ENCODE data around the gene OR10A2.

Gene OR10A2, protein sequence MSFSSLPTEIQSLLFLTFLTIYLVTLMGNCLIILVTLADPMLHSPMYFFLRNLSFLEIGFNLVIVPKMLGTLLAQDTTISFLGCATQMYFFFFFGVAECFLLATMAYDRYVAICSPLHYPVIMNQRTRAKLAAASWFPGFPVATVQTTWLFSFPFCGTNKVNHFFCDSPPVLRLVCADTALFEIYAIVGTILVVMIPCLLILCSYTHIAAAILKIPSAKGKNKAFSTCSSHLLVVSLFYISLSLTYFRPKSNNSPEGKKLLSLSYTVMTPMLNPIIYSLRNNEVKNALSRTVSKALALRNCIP
- 0 to 0.10 (median 0) reads per million in 9 experiments for total RNA-seq

DNA sequence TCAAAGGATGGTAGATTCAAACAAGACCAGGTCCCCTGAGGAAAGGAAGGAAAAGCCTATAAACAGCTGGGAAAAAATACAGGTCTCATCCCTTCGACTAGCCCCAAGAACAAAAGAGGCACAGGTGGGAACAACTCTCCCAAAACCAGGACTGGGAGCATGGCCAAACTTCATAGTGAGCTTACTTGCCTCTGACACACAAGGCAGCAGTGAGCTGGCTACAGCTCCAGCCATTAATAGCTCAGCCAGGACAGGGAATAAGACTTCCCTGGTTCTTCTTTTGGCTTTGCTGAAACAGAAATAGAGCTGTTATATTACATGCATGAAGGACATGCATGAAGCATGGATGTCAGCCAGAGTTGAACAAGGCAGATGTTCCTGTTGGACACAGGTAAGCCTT lies at the start of gene OR10A2:
OR10A2 (plus strand) TSS at position 97 of the 400 bp plus-strand sequence. CDS start 6,698 bp downstream, outside the sequence.
- Mint-ChIP-seq H3K36me3 (ENCODE audit: insufficient read depth) (no peaks in the 10 kb centered on the region), H3K4me3 (no peak within 1 kb of the TSS), H3K27me3 (peaks cover 12 to 41% of the 10 kb centered on the region in 2 donors), H3K27ac (no peak within 1 kb of the TSS), H3K9me3 (peaks cover 0 to 7% of the 10 kb centered on the region in 2 donors), H3K4me1 (ENCODE audit: low read depth in 2 of 2) (no peaks in the 10 kb centered on the region)
- ATAC-seq (replicated peaks) (no peak), DNase-seq (no peak)

- Mint-ChIP-seq H3K27ac (no peak overlapping the region), H3K4me1 (ENCODE audit: low read depth in 2 of 2) (no peaks in the 10 kb centered on the region), H3K27me3 (peaks cover 47 to 55% of the 10 kb centered on the region in 2 donors), H3K9me3 (no peaks in the 10 kb centered on the region), H3K36me3 (ENCODE audit: insufficient read depth) (no peaks in the 10 kb centered on the region), H3K4me3 (no peak overlapping the region)
- DNase-seq (no peak), ATAC-seq (replicated peaks) (no peak)
Observed at GRCh38 chr11:6813656-6814055, 49.2 kb upstream of the OR10A2 start.

- no peaks in the 10 kb centered on the region for H3K36me3 Mint-ChIP-seq (ENCODE audit: insufficient read depth)
- peaks cover 33 to 51% of the 10 kb centered on the region in 2 donors for H3K27me3 Mint-ChIP-seq
- DNase-seq (no peak), ATAC-seq (replicated peaks) (no peak)
- no peaks in the 10 kb centered on the region for H3K4me1 Mint-ChIP-seq (ENCODE audit: low read depth in 2 of 2)
- peaks cover 0 to 3% of the 10 kb centered on the region in 2 donors for H3K9me3 Mint-ChIP-seq
- H3K4me3 Mint-ChIP-seq: no peak overlapping the region
- no peak overlapping the region for H3K27ac Mint-ChIP-seq
Observed at GRCh38 chr11:6817694-6818093, 45.2 kb upstream of the OR10A2 start.

DNA sequence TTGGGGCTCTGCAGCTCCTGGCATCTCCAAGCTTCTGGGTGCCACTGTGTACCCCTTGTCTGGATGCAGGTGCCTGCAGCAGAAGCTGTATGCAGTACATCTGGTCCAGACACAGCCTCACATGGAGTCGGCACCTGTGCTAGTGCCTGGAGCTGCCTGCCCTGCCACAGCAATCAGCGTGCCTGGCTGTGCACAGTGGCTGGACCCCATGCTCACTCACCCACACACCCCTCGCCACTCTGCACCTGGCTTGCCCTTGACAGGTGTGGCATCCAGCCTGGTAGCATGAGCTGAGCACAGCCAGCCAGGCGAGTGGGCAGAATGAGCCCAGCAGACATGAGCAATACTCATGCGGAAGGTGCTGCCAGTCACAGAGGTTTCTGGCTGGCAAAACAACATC lies 43.9 kb upstream of the OR10A2 start:
- ATAC-seq (replicated peaks) (no peak), DNase-seq (no peak)
- Mint-ChIP-seq H3K9me3 (peaks cover 0 to 3% of the 10 kb centered on the region in 2 donors), H3K36me3 (ENCODE audit: insufficient read depth) (no peaks in the 10 kb centered on the region), H3K27ac (no peak overlapping the region), H3K4me3 (no peak overlapping the region), H3K27me3 (peaks cover 34 to 41% of the 10 kb centered on the region in 2 donors), H3K4me1 (ENCODE audit: low read depth in 2 of 2) (no peaks in the 10 kb centered on the region)

DNA sequence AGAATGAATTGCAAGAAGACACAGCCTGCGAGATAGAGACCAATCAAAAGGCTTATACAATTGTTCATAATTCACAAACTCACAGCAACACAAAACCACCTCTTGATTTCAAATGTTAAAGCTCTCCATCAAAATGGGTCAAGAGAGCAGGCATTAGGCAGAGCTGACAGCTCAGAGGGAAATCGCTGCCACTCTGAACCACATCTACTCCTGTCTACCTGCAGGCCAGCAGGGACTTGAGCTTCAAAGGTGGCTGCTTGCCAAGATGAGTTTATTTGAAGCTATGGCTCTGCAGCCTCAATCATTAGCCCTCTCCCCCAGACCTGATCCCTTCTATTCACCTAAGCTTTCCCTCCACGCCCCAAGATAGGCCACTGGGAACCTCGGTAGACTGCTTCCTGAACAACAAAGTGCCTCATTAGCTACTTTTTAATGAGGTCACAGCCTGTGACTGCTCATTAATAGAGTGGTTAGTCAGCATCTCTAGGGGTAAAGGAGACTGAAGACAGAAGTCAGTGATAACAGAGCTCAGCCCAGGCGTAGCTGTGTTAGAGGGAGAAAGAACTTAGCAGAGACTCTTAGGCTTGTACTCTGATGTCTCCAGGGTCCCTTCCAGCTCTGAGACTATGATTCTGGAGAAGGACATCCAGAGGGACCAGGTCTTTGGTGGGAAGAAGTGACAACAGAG lies 38.6 kb upstream of the OR10A2 start:
- Mint-ChIP-seq H3K36me3 (ENCODE audit: insufficient read depth) (no peaks in the 10 kb centered on the region), H3K27me3 (peaks cover 37 to 39% of the 10 kb centered on the region in 2 donors), H3K4me1 (ENCODE audit: low read depth in 2 of 2) (no peaks in the 10 kb centered on the region), H3K4me3 (no peak overlapping the region), H3K27ac (no peak overlapping the region), H3K9me3 (peaks cover 0 to 3% of the 10 kb centered on the region in 2 donors)
- no peak for DNase-seq
- ATAC-seq (replicated peaks): no peak

GRCh38 chr11:6825231-6825744 lies 37.6 kb upstream of the OR10A2 start:
- no peak overlapping the region for H3K27ac Mint-ChIP-seq
- DNase-seq: no peak
- no peaks in the 10 kb centered on the region for H3K4me1 Mint-ChIP-seq (ENCODE audit: low read depth in 2 of 2)
- no peak for ATAC-seq (replicated peaks)
- no peak overlapping the region for H3K4me3 Mint-ChIP-seq
- H3K36me3 Mint-ChIP-seq (ENCODE audit: insufficient read depth): no peaks in the 10 kb centered on the region
- peaks cover 0 to under 1% of the 10 kb centered on the region in 2 donors for H3K9me3 Mint-ChIP-seq
- H3K27me3 Mint-ChIP-seq: peaks cover 31 to 33% of the 10 kb centered on the region in 2 donors

DNA sequence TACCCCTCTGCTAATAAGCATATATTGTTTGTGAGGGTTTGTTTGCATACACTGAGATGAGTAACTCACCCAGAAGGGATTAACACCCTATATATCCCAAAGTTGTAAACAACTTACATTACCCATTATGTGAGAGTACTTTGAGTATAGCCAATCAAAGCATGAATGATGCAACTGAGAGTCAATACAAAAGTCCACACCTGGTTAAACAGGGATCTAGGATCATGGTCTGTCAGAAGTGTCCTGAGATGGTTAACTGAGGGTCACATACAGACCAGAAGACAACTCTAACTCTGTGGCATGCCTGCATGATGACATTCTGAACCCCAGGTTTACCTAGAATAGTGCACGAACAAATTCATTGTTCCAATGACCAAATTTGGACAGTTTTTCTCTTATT lies 34.8 kb upstream of the OR10A2 start:
- H3K4me1 Mint-ChIP-seq (ENCODE audit: low read depth in 2 of 2): no peaks in the 10 kb centered on the region
- peaks cover 20 to 26% of the 10 kb centered on the region in 2 donors for H3K27me3 Mint-ChIP-seq
- ATAC-seq (replicated peaks) (no peak), DNase-seq (no peak)
- no peak overlapping the region for H3K27ac Mint-ChIP-seq
- H3K4me3 Mint-ChIP-seq: no peak overlapping the region
- no peaks in the 10 kb centered on the region for H3K9me3 Mint-ChIP-seq
- H3K36me3 Mint-ChIP-seq (ENCODE audit: insufficient read depth): no peaks in the 10 kb centered on the region

- Mint-ChIP-seq H3K4me1 (ENCODE audit: low read depth in 2 of 2) (no peaks in the 10 kb centered on the region), H3K27ac (no peak overlapping the region), H3K27me3 (peaks cover 17 to 24% of the 10 kb centered on the region in 2 donors), H3K4me3 (no peak overlapping the region), H3K36me3 (ENCODE audit: insufficient read depth) (no peaks in the 10 kb centered on the region), H3K9me3 (no peaks in the 10 kb centered on the region)
- DNase-seq (no peak), ATAC-seq (replicated peaks) (no peak)
Observed at GRCh38 chr11:6833356-6833755, 29.5 kb upstream of the OR10A2 start.

DNA sequence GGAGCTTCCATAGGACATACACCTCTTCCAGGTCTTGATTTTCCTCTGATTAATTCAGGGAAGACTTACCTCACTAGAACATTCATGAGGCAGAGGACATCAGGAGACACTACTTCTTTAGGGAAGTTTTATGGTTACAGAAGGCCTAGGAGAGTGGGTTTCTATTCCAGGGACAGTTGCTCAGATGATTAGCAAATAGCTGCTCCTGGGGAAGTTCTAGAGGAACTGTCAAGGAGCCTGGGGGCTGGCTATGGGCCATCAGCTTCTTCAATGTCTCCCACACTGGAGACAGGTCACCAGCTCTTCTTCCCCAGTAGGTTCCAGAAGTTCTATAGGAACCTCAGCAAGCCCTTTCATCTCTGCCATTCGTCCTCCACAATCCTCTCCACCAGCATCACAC lies 28.8 kb upstream of the OR10A2 start:
- peaks cover 11 to 17% of the 10 kb centered on the region in 2 donors for H3K27me3 Mint-ChIP-seq
- DNase-seq: no peak
- no peak overlapping the region for H3K27ac Mint-ChIP-seq
- H3K36me3 Mint-ChIP-seq (ENCODE audit: insufficient read depth): no peaks in the 10 kb centered on the region
- no peak overlapping the region for H3K4me3 Mint-ChIP-seq
- ATAC-seq (replicated peaks): no peak
- H3K4me1 Mint-ChIP-seq (ENCODE audit: low read depth in 2 of 2): no peaks in the 10 kb centered on the region
- no peaks in the 10 kb centered on the region for H3K9me3 Mint-ChIP-seq

DNA sequence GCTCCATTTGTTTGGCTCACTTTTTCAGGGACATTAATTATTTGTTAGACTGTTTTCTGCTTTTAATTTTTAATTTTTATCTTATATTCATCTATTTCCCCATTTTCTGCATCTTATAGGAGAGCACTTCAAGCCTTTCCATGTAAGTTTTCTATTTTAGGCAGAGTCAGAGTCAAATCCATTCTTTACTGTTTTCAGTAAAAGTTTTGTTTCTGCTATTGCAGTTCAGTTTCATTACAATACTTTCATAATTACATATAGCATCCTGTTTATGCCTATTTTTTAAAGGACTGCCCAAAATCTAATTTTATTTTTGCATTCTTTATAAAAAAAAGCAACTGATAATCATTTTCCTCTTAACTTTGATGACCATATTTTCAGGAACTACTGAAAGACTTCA lies 21.2 kb upstream of the OR10A2 start:
- H3K36me3 Mint-ChIP-seq (ENCODE audit: insufficient read depth): no peaks in the 10 kb centered on the region
- no peak overlapping the region for H3K4me3 Mint-ChIP-seq
- no peak overlapping the region for H3K27ac Mint-ChIP-seq
- H3K9me3 Mint-ChIP-seq: no peaks in the 10 kb centered on the region
- H3K4me1 Mint-ChIP-seq (ENCODE audit: low read depth in 2 of 2): no peaks in the 10 kb centered on the region
- DNase-seq: no peak
- H3K27me3 Mint-ChIP-seq: peaks cover 31 to 33% of the 10 kb centered on the region in 2 donors
- no peak for ATAC-seq (replicated peaks)

GRCh38 chr11:6843670-6844069 lies 19.2 kb upstream of the OR10A2 start:
- DNase-seq (no peak), ATAC-seq (replicated peaks) (no peak)
- Mint-ChIP-seq H3K4me3 (no peak overlapping the region), H3K36me3 (ENCODE audit: insufficient read depth) (no peaks in the 10 kb centered on the region), H3K9me3 (no peaks in the 10 kb centered on the region), H3K27ac (no peak overlapping the region), H3K27me3 (peaks cover 33 to 45% of the 10 kb centered on the region in 2 donors), H3K4me1 (ENCODE audit: low read depth in 2 of 2) (no peaks in the 10 kb centered on the region)

GRCh38 chr11:6844356-6844755 lies 18.5 kb upstream of the OR10A2 start:
- ATAC-seq (replicated peaks) (no peak), DNase-seq (no peak)
- no peaks in the 10 kb centered on the region for H3K4me1 Mint-ChIP-seq (ENCODE audit: low read depth in 2 of 2)
- H3K36me3 Mint-ChIP-seq (ENCODE audit: insufficient read depth): no peaks in the 10 kb centered on the region
- H3K9me3 Mint-ChIP-seq: no peaks in the 10 kb centered on the region
- no peak overlapping the region for H3K27ac Mint-ChIP-seq
- peaks cover 33 to 45% of the 10 kb centered on the region in 2 donors for H3K27me3 Mint-ChIP-seq
- H3K4me3 Mint-ChIP-seq: no peak overlapping the region

DNA sequence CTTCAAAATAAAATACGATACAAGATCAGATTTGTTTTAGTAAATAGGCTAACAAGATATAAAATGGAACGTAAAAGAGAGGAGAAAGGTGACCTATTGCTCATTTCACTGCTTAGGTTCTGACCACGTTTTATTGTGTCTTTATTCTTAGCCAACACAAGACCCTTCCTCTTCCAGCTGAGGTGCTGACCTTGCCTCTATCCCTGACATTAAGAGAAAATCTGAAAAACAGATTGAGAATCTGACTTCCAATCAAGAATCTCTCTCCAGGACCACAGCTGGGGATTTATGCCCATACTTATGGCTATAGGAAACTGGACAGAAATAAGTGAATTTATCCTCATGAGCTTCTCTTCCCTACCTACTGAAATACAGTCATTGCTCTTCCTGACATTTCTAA lies 17.5 kb upstream of the OR10A2 start, which contains the start of gene OR10A5:
OR10A5 (plus strand) TSS at position 301 of the 400 bp plus-strand sequence; CDS start at position 301, 0 bp downstream.
- no peaks in the 10 kb centered on the region for H3K36me3 Mint-ChIP-seq (ENCODE audit: insufficient read depth)
- no peak within 1 kb of the TSS for H3K27ac Mint-ChIP-seq
- ATAC-seq (replicated peaks) (no peak), DNase-seq (no peak)
- no peaks in the 10 kb centered on the region for H3K9me3 Mint-ChIP-seq
- H3K4me1 Mint-ChIP-seq (ENCODE audit: low read depth in 2 of 2): no peaks in the 10 kb centered on the region
- H3K4me3 Mint-ChIP-seq: no peak within 1 kb of the TSS
- peaks cover 33 to 45% of the 10 kb centered on the region in 2 donors for H3K27me3 Mint-ChIP-seq

DNA sequence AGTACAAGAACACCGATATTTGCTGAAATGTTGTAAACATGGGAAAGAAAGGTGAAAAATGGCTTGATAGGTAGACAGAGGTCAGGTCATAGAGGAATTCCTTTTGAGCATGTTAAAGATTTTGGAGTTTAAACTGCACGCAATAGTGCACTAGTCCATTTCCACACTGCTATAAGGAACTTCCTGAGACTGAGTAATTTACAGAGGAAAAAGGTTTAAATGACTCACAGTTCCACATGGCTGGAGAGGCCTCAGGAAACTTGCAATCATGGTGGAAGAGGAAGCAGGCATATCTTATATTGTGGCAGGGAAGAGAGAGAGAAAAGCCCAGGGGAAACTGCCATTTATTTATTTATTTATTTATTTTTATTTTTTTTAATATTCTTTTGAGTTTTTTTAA lies 12.3 kb upstream of the OR10A2 start:
- Mint-ChIP-seq H3K36me3 (ENCODE audit: insufficient read depth) (peaks cover 4% of the 10 kb centered on the region), H3K27ac (no peak overlapping the region), H3K4me1 (ENCODE audit: low read depth in 2 of 2) (no peaks in the 10 kb centered on the region), H3K27me3 (peaks cover 17 to 31% of the 10 kb centered on the region in 2 donors), H3K4me3 (no peak overlapping the region), H3K9me3 (peaks cover 0 to 5% of the 10 kb centered on the region in 2 donors)
- ATAC-seq (replicated peaks): no peak
- no peak for DNase-seq

All from effector memory CD8-positive, alpha-beta T cell (primary cell).